SH-SY5Y (cell line): Measurements from ENCODE around the gene RAD9A.

Source experiments
- GATA2 ChIP-seq: IDR thresholded peaks from 2 replicates; pipeline ENCODE4 v1.6.1; 2011; ENCODE audit warnings: mild to moderate bottlenecking, low read depth, low read length
- GATA3 ChIP-seq: IDR thresholded peaks from 2 replicates; pipeline ENCODE4 v1.6.1; 2011; ENCODE audit warnings: low read depth, mild to moderate bottlenecking, low read length, moderate library complexity

- TF ChIP-seq GATA2 (no peak; the same call in 1 of the 2 replicates), GATA3 (no peak)
Observed at GRCh38 chr11:67428052-67429001, 36.5 kb downstream of the RAD9A start, which contains the start of gene RPS6KB2.
